Measurements from ENCODE around the gene DHPS. TPM values are rescaled to one million over a fixed set of nuclear protein-coding genes. Genes with fewer than 3 reads are reported as not detected.

DHPS gene
- total and polyA plus RNA-seq, 2 donors (not counting 1 experiment from before 2014, with no cell fraction given): 187 to 204 TPM

DNA sequence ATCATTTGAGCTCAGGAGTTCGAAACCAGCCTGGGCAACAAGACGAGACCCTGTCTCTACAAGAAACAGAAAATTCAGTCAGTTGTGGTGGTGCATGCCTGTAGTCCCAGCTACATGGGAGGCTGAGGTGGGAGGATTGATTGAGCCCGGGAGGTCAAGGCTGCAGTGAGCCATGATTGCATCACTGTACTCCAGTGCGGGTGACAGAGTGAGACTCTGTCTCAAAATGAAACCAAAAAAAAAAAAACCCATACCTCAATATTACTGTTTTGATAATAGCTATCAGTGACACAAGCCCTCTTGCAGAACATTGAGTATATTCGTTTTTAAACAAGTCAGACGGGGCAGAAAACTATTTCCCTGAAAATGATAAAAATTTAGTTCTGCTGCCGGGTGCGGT, 54.7 kb downstream of the DHPS start:
- POLR2A ChIA-PET: no interaction called here
- peaks cover 6% of the 10 kb centered on the region for H3K9me3 Mint-ChIP-seq (ENCODE audit: insufficient read depth)
- Histone ChIP-seq H3K36me3 (replicated peaks in 1 of 2; ENCODE audit: control extremely low read depth in 1 of 2, control insufficient read depth in 1 of 2, extremely low read depth in 1 of 2, insufficient read depth in 2 of 2, low read length in 1 of 2) (peaks cover 23 to 58% of the 10 kb centered on the region in 2 experiments), H2AFZ (ENCODE audit: insufficient read depth, low read depth, low read length, poor library complexity, severe bottlenecking) (no peak overlapping the region), H3K27ac (ENCODE audit: low read length in 2 of 2) (no peak overlapping the region), H3K4me1 (ENCODE audit: control insufficient read depth in 2 of 2, insufficient read depth in 2 of 2, low read length in 2 of 2) (peaks cover 0 to 3% of the 10 kb centered on the region in 2 donors), H4K20me1 (ENCODE audit: control insufficient read depth, insufficient read depth, low read length, poor library complexity, severe bottlenecking) (peaks cover 29% of the 10 kb centered on the region), H3K9ac (ENCODE audit: low read length) (no peak overlapping the region), H3K27me3 (replicated peaks in 1 of 4; ENCODE audit: control extremely low read depth in 1 of 4, control insufficient read depth in 3 of 4, insufficient read depth in 4 of 4, low read length in 3 of 4) (no peaks in the 10 kb centered on the region), H3K4me3 (ENCODE audit: control extremely low read depth in 1 of 5, extremely low read depth in 1 of 5, insufficient read depth in 1 of 5, low read depth in 2 of 5, low read length in 4 of 5) (no peak overlapping the region), H3K4me2 (replicated peaks; ENCODE audit: low read depth, low read length, poor library complexity, severe bottlenecking) (no peak overlapping the region), H3K79me2 (ENCODE audit: control insufficient read depth, insufficient read depth, low read length) (peaks cover 69% of the 10 kb centered on the region), H3K9me3 (ENCODE audit: control extremely low read depth in 1 of 3, control insufficient read depth in 2 of 3, insufficient read depth in 1 of 3, low read length in 2 of 3) (peaks cover 13 to 23% (median 15%) of the 10 kb centered on the region in 3 donors)
- DNase-seq: no peak
- no peak overlapping the region for H3K4me3 Mint-ChIP-seq
- 74% methylated on average over 4 of the region's 8 CpGs for WGBS (ENCODE audit: insufficient coverage)
- H3K27ac Mint-ChIP-seq: no peak overlapping the region
- H3K27me3 Mint-ChIP-seq: no peaks in the 10 kb centered on the region
- CTCF ChIA-PET: interaction anchor here (1.4 kb wide), 1 partner anchor 13 kb away, joined by 5 read pairs; no protein-coding TSS in a partner anchor
- TF ChIP-seq CTCF (IDR thresholded peaks at IDR 0.05) (no peak), EZH2 (IDR thresholded peaks at IDR 0.05; ENCODE audit: borderline replicate concordance, insufficient read depth, low read depth, low read length, poor library complexity, severe bottlenecking) (no peak)
- intact Hi-C loops (cut with micrococcal nuclease): no loop called here
- peaks cover 4% of the 10 kb centered on the region for H3K4me1 Mint-ChIP-seq
- ATAC-seq (ENCODE audit: low read depth): no peak

Small RNA genes within 50 kb of the gene (small RNA-seq; reads per million reads assigned to genes)
- 4.6 reads per million, percentile 65 among the genes with 10 or more reads in this experiment for gene SNORD41 (ENCODE audit: insufficient read length, low read depth, low replicate concordance)

Other genes starting within 250 kb of the DHPS start
- gene ZNF443, start 240.9 kb downstream of the DHPS start, total RNA-seq: 5.5 and 6.2 TPM in 2 replicates
- 1.2 and 1.4 TPM in 2 replicates for gene ZNF443, start 240.9 kb downstream of the DHPS start, polyA plus RNA-seq
- gene ZNF709, start 197.1 kb downstream of the DHPS start, total RNA-seq: 8.4 and 9.3 TPM in 2 replicates
- gene ZNF709, start 197.1 kb downstream of the DHPS start, polyA plus RNA-seq: 1.7 and 2.9 TPM in 2 replicates
- 31.8 and 35.8 TPM in 2 replicates for gene ZNF564, start 130.4 kb downstream of the DHPS start, total RNA-seq
- 2.8 and 3.2 TPM in 2 replicates for gene ZNF564, start 130.4 kb downstream of the DHPS start, polyA plus RNA-seq
- 19.9 and 21.2 TPM in 2 replicates for gene ZNF490, start 71.1 kb downstream of the DHPS start, total RNA-seq
- 5.7 and 6.7 TPM in 2 replicates for gene ZNF490, start 71.1 kb downstream of the DHPS start, polyA plus RNA-seq
- gene ZNF791, start 71.0 kb downstream of the DHPS start, total RNA-seq: 56.0 and 57.9 TPM in 2 replicates
- 17.5 and 41.9 TPM in 2 replicates for gene ZNF791, start 71.0 kb downstream of the DHPS start, polyA plus RNA-seq
- gene MAN2B1, start 15.1 kb downstream of the DHPS start, total RNA-seq: 252 and 256 TPM in 2 replicates
- gene MAN2B1, start 15.1 kb downstream of the DHPS start, polyA plus RNA-seq: 183 and 188 TPM in 2 replicates
- 24.6 and 25.8 TPM in 2 replicates for gene WDR83, start 15.1 kb downstream of the DHPS start, total RNA-seq
- 15.2 and 16.3 TPM in 2 replicates for gene WDR83, start 15.1 kb downstream of the DHPS start, polyA plus RNA-seq
- not detected in 2 replicates for gene GNG14, start 6.1 kb upstream of the DHPS start, total RNA-seq
- gene GNG14, start 6.1 kb upstream of the DHPS start, polyA plus RNA-seq: not detected in 2 replicates
- 4.7 and 5.2 TPM in 2 replicates for gene FBXW9, start 14.8 kb upstream of the DHPS start, total RNA-seq
- 4.0 and 4.7 TPM in 2 replicates for gene FBXW9, start 14.8 kb upstream of the DHPS start, polyA plus RNA-seq
- gene TNPO2, start 42.1 kb upstream of the DHPS start, total RNA-seq: 73.7 and 76.3 TPM in 2 replicates
- gene TNPO2, start 42.1 kb upstream of the DHPS start, polyA plus RNA-seq: 85.6 and 89.0 TPM in 2 replicates
- 199 and 207 TPM in 2 replicates for gene TRIR, start 52.8 kb upstream of the DHPS start, total RNA-seq
- gene TRIR, start 52.8 kb upstream of the DHPS start, polyA plus RNA-seq: 270 and 305 TPM in 2 replicates
- 30.7 and 37.2 TPM in 2 replicates for gene GET3, start 55.6 kb upstream of the DHPS start, total RNA-seq
- gene GET3, start 55.6 kb upstream of the DHPS start, polyA plus RNA-seq: 45.5 and 61.7 TPM in 2 replicates
- not detected in 2 replicates for gene BEST2, start 69.9 kb upstream of the DHPS start, total RNA-seq
- gene BEST2, start 69.9 kb upstream of the DHPS start, polyA plus RNA-seq: 0.07 TPM in 1 of 2 replicates, not detected in the other
- gene HOOK2, start 93.7 kb upstream of the DHPS start, total RNA-seq: 31.6 and 33.4 TPM in 2 replicates
- gene HOOK2, start 93.7 kb upstream of the DHPS start, polyA plus RNA-seq: 30.3 and 35.7 TPM in 2 replicates
- 196 and 206 TPM in 2 replicates for gene JUNB, start 109.6 kb upstream of the DHPS start, total RNA-seq
- gene JUNB, start 109.6 kb upstream of the DHPS start, polyA plus RNA-seq: 1,407 and 4,055 TPM in 2 replicates
- 45.1 and 45.5 TPM in 2 replicates for gene PRDX2, start 119.9 kb upstream of the DHPS start, total RNA-seq
- 44.3 and 66.1 TPM in 2 replicates for gene PRDX2, start 119.9 kb upstream of the DHPS start, polyA plus RNA-seq
- gene THSD8, start 120.2 kb upstream of the DHPS start, total RNA-seq: 2.1 TPM in 1 of 2 replicates, not detected in the other
- gene THSD8, start 120.2 kb upstream of the DHPS start, polyA plus RNA-seq: not detected in 2 replicates
- 16.9 and 18.9 TPM in 2 replicates for gene RNASEH2A, start 124.7 kb upstream of the DHPS start, total RNA-seq
- gene RNASEH2A, start 124.7 kb upstream of the DHPS start, polyA plus RNA-seq: 13.0 and 14.5 TPM in 2 replicates
- not detected in 2 replicates for gene RTBDN, start 152.7 kb upstream of the DHPS start, total RNA-seq
- gene RTBDN, start 152.7 kb upstream of the DHPS start, polyA plus RNA-seq: not detected in 2 replicates
- 0.39 and 1.2 TPM in 2 replicates for gene MAST1, start 156.6 kb upstream of the DHPS start, total RNA-seq
- gene MAST1, start 156.6 kb upstream of the DHPS start, polyA plus RNA-seq: 0.36 and 1.1 TPM in 2 replicates
- 26.6 and 30.8 TPM in 2 replicates for gene DNASE2, start 199.6 kb upstream of the DHPS start, total RNA-seq
- 24.9 and 25.9 TPM in 2 replicates for gene DNASE2, start 199.6 kb upstream of the DHPS start, polyA plus RNA-seq
- gene KLF1, start 205.3 kb upstream of the DHPS start, total RNA-seq: not detected in 2 replicates
- not detected in 2 replicates for gene KLF1, start 205.3 kb upstream of the DHPS start, polyA plus RNA-seq
- gene GCDH, start 209.3 kb upstream of the DHPS start, total RNA-seq: 61.2 and 63.2 TPM in 2 replicates
- 47.8 and 48.9 TPM in 2 replicates for gene GCDH, start 209.3 kb upstream of the DHPS start, polyA plus RNA-seq
- gene SYCE2, start 237.4 kb upstream of the DHPS start, total RNA-seq: not detected in 2 replicates
- gene SYCE2, start 237.4 kb upstream of the DHPS start, polyA plus RNA-seq: 0.17 TPM in 1 of 2 replicates, not detected in the other